MCF 10A (cell line): ENCODE data around the gene TAOK1. TPM values are rescaled to one million over a fixed set of nuclear protein-coding genes. Genes with fewer than 3 reads are reported as not detected.

ENCODE experiments used
- BruUV-seq: library from RNA; stranded (reverse); fragments of 400-500 nt; replicated peaks from 2 replicates; lab custom pipeline; 2021; lab: Mats Ljungman, UMichigan
- CTCF ChIA-PET: fragments of 300-600 bp; sonication (Branson Sonifier 250); formaldehyde crosslinking; extraction: SDS; loops from one replicate; lab custom pipeline; 2021; ENCODE audit warnings: antibody characterized with exemption, inconsistent platforms; lab: Yijun Ruan, JAX
- POLR2A ChIA-PET: fragments of 300-600, 350-650 bp; sonication (Branson Sonifier 250); formaldehyde crosslinking; extraction: SDS; loops from one replicate; lab custom pipeline; 2020; ENCODE audit warnings: antibody characterized with exemption, inconsistent platforms; lab: Yijun Ruan, JAX
- DNase-seq: peaks from one replicate; pipeline ENCODE4 v3.0.0-alpha.2; 2018; ENCODE audit not compliant: unreplicated experiment
- H3K27ac Mint-ChIP-seq: one replicate; pipeline ENCODE4 v1.8.0; 2022; ENCODE audit warnings: mild to moderate bottlenecking, low read depth, mixed read lengths; ENCODE audit not compliant: unreplicated experiment
- H3K27me3 Mint-ChIP-seq: one replicate; pipeline ENCODE4 v1.8.0; 2022; ENCODE audit warnings: mixed read lengths; ENCODE audit not compliant: insufficient read depth, unreplicated experiment
- H3K36me3 Mint-ChIP-seq: one replicate; pipeline ENCODE4 v1.8.0; 2022; ENCODE audit warnings: mild to moderate bottlenecking, moderate library complexity, mixed read lengths; ENCODE audit not compliant: insufficient read depth, unreplicated experiment
- H3K4me1 Mint-ChIP-seq: one replicate; pipeline ENCODE4 v1.8.0; 2022; ENCODE audit warnings: mixed read lengths; ENCODE audit not compliant: insufficient read depth, unreplicated experiment
- H3K4me3 Mint-ChIP-seq: one replicate; pipeline ENCODE4 v1.8.0; 2022; ENCODE audit warnings: mild to moderate bottlenecking, moderate library complexity, mixed read lengths; ENCODE audit not compliant: unreplicated experiment
- H3K9me3 Mint-ChIP-seq: one replicate; pipeline ENCODE4 v1.8.0; 2022; ENCODE audit warnings: mixed read lengths; ENCODE audit not compliant: unreplicated experiment
- intact Hi-C: fragments of 100-400 bp; cut with micrococcal nuclease; formaldehyde crosslinking; loops from 2 replicates; pipeline ENCODE4 v1.14.1; 2022
- total RNA-seq: library from RNA; stranded (reverse); gene quantifications from 2 replicates; pipeline ENCODE4 v1.2.3, GENCODE V29; 2022
- TF ChIP-seq, protein P1 (sequence below): fragments of 200-600 bp; IDR thresholded peaks from one replicate; pipeline ENCODE4 v1.8.0; 2022; ENCODE audit warnings: antibody characterized with exemption, mild to moderate bottlenecking; ENCODE audit not compliant: unreplicated experiment

The TAOK1 gene
- total RNA-seq, 1 experiment from 2014 or later, result 68.7 TPM

DNA sequence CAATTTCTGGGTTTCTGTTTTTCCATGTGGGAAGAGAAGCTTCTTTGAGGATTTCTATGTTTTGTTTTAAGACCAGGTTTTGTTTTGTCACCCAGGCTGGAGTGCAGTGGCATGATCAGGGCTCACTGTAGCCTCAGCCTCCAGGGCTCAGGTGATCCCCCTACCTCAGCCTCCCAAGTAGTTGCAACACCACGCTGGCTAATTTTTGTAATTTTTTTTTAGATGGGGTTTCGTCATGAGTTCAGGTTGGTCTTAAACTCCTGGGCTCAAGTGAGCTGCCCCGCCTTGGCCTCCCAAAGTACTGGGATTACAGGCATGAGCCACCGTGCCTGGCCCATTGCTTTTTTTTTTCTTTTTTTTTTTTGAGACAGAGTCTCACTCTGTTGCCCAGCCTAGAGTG lies 25.5 kb upstream of the TAOK1 start:
- Mint-ChIP-seq H3K36me3 (no peaks in the 10 kb centered on the region), H3K4me1 (no peaks in the 10 kb centered on the region), H3K9me3 (no peaks in the 10 kb centered on the region), H3K27ac (no peak overlapping the region), H3K4me3 (no peak overlapping the region), H3K27me3 (no peaks in the 10 kb centered on the region)
- BruUV-seq, result no TSS peak
- ChIA-PET POLR2A (interaction anchor here (1.2 kb wide), 1 partner anchor 203 kb away, joined by 3 read pairs; no protein-coding TSS in a partner anchor), CTCF (interaction anchor here (0.6 to 0.7 kb wide), 3 partner anchors 32 to 228 kb away, joined by 3 read pairs; partner anchors contain the start of gene ANKRD13B)
- TF ChIP-seq, protein P1, sequence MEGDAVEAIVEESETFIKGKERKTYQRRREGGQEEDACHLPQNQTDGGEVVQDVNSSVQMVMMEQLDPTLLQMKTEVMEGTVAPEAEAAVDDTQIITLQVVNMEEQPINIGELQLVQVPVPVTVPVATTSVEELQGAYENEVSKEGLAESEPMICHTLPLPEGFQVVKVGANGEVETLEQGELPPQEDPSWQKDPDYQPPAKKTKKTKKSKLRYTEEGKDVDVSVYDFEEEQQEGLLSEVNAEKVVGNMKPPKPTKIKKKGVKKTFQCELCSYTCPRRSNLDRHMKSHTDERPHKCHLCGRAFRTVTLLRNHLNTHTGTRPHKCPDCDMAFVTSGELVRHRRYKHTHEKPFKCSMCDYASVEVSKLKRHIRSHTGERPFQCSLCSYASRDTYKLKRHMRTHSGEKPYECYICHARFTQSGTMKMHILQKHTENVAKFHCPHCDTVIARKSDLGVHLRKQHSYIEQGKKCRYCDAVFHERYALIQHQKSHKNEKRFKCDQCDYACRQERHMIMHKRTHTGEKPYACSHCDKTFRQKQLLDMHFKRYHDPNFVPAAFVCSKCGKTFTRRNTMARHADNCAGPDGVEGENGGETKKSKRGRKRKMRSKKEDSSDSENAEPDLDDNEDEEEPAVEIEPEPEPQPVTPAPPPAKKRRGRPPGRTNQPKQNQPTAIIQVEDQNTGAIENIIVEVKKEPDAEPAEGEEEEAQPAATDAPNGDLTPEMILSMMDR, result no peak
- intact Hi-C loops, result no loop called here
- DNase-seq, result peak; percentile 33

- ChIA-PET POLR2A (no interaction called here), CTCF (no interaction called here)
- no TSS peak for BruUV-seq
- no peaks in the 10 kb centered on the region for H3K36me3 Mint-ChIP-seq
- H3K4me3 Mint-ChIP-seq, result no peak overlapping the region
- no peak overlapping the region for H3K27ac Mint-ChIP-seq
- TF ChIP-seq, protein P1, result no peak
- DNase-seq, result no peak
- H3K9me3 Mint-ChIP-seq, result no peaks in the 10 kb centered on the region
- intact Hi-C loops, result no loop called here
- no peaks in the 10 kb centered on the region for H3K27me3 Mint-ChIP-seq
- H3K4me1 Mint-ChIP-seq, result no peaks in the 10 kb centered on the region
Measured at GRCh38 chr17:29368161-29368560, 22.0 kb upstream of the TAOK1 start.

DNA sequence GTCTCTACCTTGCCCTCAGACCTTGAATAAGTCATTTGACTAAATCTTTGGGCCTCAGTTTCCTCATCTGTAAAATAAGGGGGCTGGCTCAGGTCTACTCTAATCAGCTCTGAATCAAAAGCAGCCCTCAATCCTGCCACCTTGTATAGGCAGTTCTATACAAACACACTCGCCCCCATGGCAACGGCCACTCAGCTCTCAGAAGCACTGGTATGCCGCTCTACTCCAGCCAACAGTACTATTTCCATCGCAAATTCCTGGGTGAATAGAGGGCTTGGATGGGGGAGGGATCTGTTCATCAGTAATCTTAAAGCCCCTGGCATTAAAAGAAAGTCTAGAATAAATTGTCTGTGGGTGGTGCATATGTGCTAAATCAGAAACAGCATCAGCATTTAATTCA lies 21.2 kb upstream of the TAOK1 start:
- intact Hi-C loops, result no loop called here
- no peaks in the 10 kb centered on the region for H3K36me3 Mint-ChIP-seq

More for the DNA sequence above, 21.2 kb upstream of the TAOK1 start:
- BruUV-seq, result no TSS peak
- TF ChIP-seq, protein P1, result no peak
- POLR2A ChIA-PET, result interaction anchor here (1.2 to 2.1 kb wide), 4 partner anchors 21 to 223 kb away, joined by 3 to 14 read pairs (median 6); partner anchors contain the start of genes ANKRD13B and TAOK1
- no peak overlapping the region for H3K4me3 Mint-ChIP-seq
- CTCF ChIA-PET, result interaction anchor here (0.5 to 2.9 kb wide), 28 partner anchors 11 to 411 kb away, joined by 3 to 52 read pairs (median 6); partner anchors contain the start of gene ANKRD13B
- no peaks in the 10 kb centered on the region for H3K27me3 Mint-ChIP-seq
- H3K4me1 Mint-ChIP-seq, result no peaks in the 10 kb centered on the region
- H3K9me3 Mint-ChIP-seq, result no peaks in the 10 kb centered on the region
- no peak overlapping the region for H3K27ac Mint-ChIP-seq
- no peak for DNase-seq
